Left lung (tissue), 10 donors: ENCODE measurements around the gene IPO5. TPM values are rescaled to one million over a fixed set of nuclear protein-coding genes. Genes with fewer than 3 reads are reported as not detected.
"Not testable (repeated sequence)": the region's sequence is repeated elsewhere in the genome, so short reads cannot be mapped to it uniquely, and the experiment has no call there.

ENCODE experiments used
- ATAC-seq: fragments of 200-7000 bp; cut with Tn5 transposase; one replicate; pipeline ENCODE4 v1.9.1; 2020; ENCODE audit warnings: moderate library complexity
- DNase-seq, 4 donors: peaks; one replicate each; pipeline ENCODE4 v3.0.0-alpha.2; 2013 to 2020
- H3K27ac ChIP-seq, 2 donors: fragments of 200-600 bp; sonication (generic) in 1 of 2; one replicate each; pipeline versions ENCODE4 v1.5.0 to v1.8.0; 2020 to 2021
- H3K27me3 ChIP-seq, 2 donors: fragments of 200-600 bp; sonication (generic) in 1 of 2; one replicate each; pipeline versions ENCODE4 v1.5.0 to v1.8.0; 2020 to 2021
- H3K36me3 ChIP-seq, 2 donors: fragments of 200-600 bp; sonication (generic) in 1 of 2; one replicate each; pipeline versions ENCODE4 v1.5.0 to v1.8.0; 2020 to 2021
- H3K4me1 ChIP-seq, 2 donors: fragments of 200-600 bp; one replicate each; pipeline ENCODE4 v1.8.0; 2021
- H3K4me3 ChIP-seq, 2 donors: fragments of 200-600 bp; sonication (generic) in 1 of 2; one replicate each; pipeline versions ENCODE4 v1.5.0 to v1.8.0; 2020 to 2021; ENCODE audit warnings: mild to moderate bottlenecking in 1 of 2
- H3K9me3 ChIP-seq, 2 donors: fragments of 200-600 bp; sonication (generic) in 1 of 2; one replicate each; pipeline versions ENCODE4 v1.5.0 to v1.8.0; 2020 to 2021
- CTCF ChIP-seq, 2 donors: fragments of 200-600 bp; sonication (generic) in 1 of 2; IDR thresholded peaks; one replicate each; pipeline versions ENCODE4 v1.5.0 to v1.8.0; 2021; ENCODE audit warnings: antibody characterized with exemption in 2 of 2
- intact Hi-C, 2 donors: fragments of 100-400 bp; cut with DNase I; formaldehyde crosslinking; loops; one replicate each; pipeline versions ENCODE4 v1.11.2 to v1.14.2; 2022
- polyA plus RNA-seq, 6 donors: library from polyadenylated mRNA; unstranded; fragments of 120-200 nt; gene quantifications; one replicate each; pipeline ENCODE4 v1.2.1, GENCODE V29; 2013; ENCODE audit not compliant: insufficient read length in 6 of 6
- total RNA-seq, 2 donors: library from RNA; stranded (reverse); fragmentation: NEBNext Ultra II Directional; extraction: Animal tissue kit (Norgen Biotek cat#: 25700); gene quantifications; one replicate each; pipeline ENCODE4 v1.2.1, GENCODE V29; 2021
- donor health status: DM: no; HTN: yes; CAD: no.
- donor health status: DM: no; HTN: no; CAD: no.

The IPO5 gene
- total and polyA plus RNA-seq, 8 donors: 74.5 to 170 (median 157) TPM

- no peaks in the 10 kb centered on the region for H3K9me3 ChIP-seq
- intact Hi-C loops: no loop called here
- H3K27me3 ChIP-seq: no peaks in the 10 kb centered on the region
- no peaks in the 10 kb centered on the region for H3K4me1 ChIP-seq
- no peak for TF ChIP-seq CTCF (IDR thresholded peaks at IDR 0.05)
- no peak overlapping the region for H3K27ac ChIP-seq
- DNase-seq: no peak
- no peaks in the 10 kb centered on the region for H3K36me3 ChIP-seq
- no peak overlapping the region for H3K4me3 ChIP-seq
- ATAC-seq: no peak
Measured at GRCh38 chr13:98039261-98039660, 85.8 kb downstream of the IPO5 start.

- no peak for TF ChIP-seq CTCF (IDR thresholded peaks at IDR 0.05)
- intact Hi-C loops: no loop called here
Measured at GRCh38 chr13:98039964-98040363, 86.5 kb downstream of the IPO5 start.

GRCh38 chr13:98041081-98041820 lies 87.8 kb downstream of the IPO5 start:
- Histone ChIP-seq H3K36me3 (no peaks in the 10 kb centered on the region), H3K9me3 (no peaks in the 10 kb centered on the region), H3K27ac (no peak overlapping the region), H3K4me1 (no peaks in the 10 kb centered on the region), H3K4me3 (no peak overlapping the region), H3K27me3 (no peaks in the 10 kb centered on the region)
- intact Hi-C loops: no loop called here
- no peak for ATAC-seq
- no peak for TF ChIP-seq CTCF (IDR thresholded peaks at IDR 0.05)
- DNase-seq: no peak

More at GRCh38 chr13:98039964-98040363, 86.5 kb downstream of the IPO5 start:
- H3K36me3 ChIP-seq: no peaks in the 10 kb centered on the region
- no peak overlapping the region for H3K27ac ChIP-seq
- no peaks in the 10 kb centered on the region for H3K9me3 ChIP-seq
- H3K4me1 ChIP-seq: no peaks in the 10 kb centered on the region
- no peak for DNase-seq
- H3K27me3 ChIP-seq: no peaks in the 10 kb centered on the region
- no peak overlapping the region for H3K4me3 ChIP-seq
- ATAC-seq: no peak

- Histone ChIP-seq H3K4me1 (no peaks in the 10 kb centered on the region), H3K27ac (no peak overlapping the region), H3K4me3 (no peak overlapping the region), H3K36me3 (no peaks in the 10 kb centered on the region), H3K27me3 (no peaks in the 10 kb centered on the region), H3K9me3 (no peaks in the 10 kb centered on the region)
- intact Hi-C loops: no loop called here
- no peak for TF ChIP-seq CTCF (IDR thresholded peaks at IDR 0.05)
- DNase-seq (no peak), ATAC-seq (no peak)
Measured at GRCh38 chr13:98044301-98044700, 90.8 kb downstream of the IPO5 start.

GRCh38 chr13:98047785-98048184 lies 94.3 kb downstream of the IPO5 start:
- H3K4me1 ChIP-seq, ATAC-seq, DNase-seq, H3K36me3 ChIP-seq, H3K9me3 ChIP-seq, H3K27ac ChIP-seq, H3K27me3 ChIP-seq, H3K4me3 ChIP-seq, intact Hi-C loops: not testable (repeated sequence)

GRCh38 chr13:98048265-98048664 lies 94.8 kb downstream of the IPO5 start:
- H3K27me3 ChIP-seq: no peaks in the 10 kb centered on the region
- TF ChIP-seq CTCF (IDR thresholded peaks at IDR 0.05): no peak
- ATAC-seq (no peak), DNase-seq (no peak)
- no peaks in the 10 kb centered on the region for H3K36me3 ChIP-seq
- no peak overlapping the region for H3K4me3 ChIP-seq
- H3K27ac ChIP-seq: no peak overlapping the region
- H3K9me3 ChIP-seq: peaks cover 0 to 6% of the 10 kb centered on the region in 2 donors
- intact Hi-C loops: no loop called here
- no peaks in the 10 kb centered on the region for H3K4me1 ChIP-seq
